DND-41 (cell line): ENCODE measurements around the gene SPRR2B.

ENCODE experiments used
- ATAC-seq: fragments of 200-7000 bp; cut with Tn5 transposase; 3 replicates; pipeline ENCODE4 v1.9.1; 2021; ENCODE audit warnings: low read depth; ENCODE audit not compliant: insufficient read depth
- DNase-seq: peaks from one replicate; pipeline ENCODE4 v3.0.0-alpha.2; 2020
- H2AFZ ChIP-seq: 2 replicates; pipeline ENCODE4 v1.6.0; 2012; ENCODE audit warnings: low read depth, low read length
- H3K27ac ChIP-seq: 2 replicates; pipeline ENCODE4 v1.5.1; 2012; ENCODE audit warnings: low read length, inconsistent platforms
- H3K27me3 ChIP-seq: fragments of 200-600 bp; sonication (generic); 2 replicates; pipeline ENCODE4 v1.6.0; 2012; ENCODE audit warnings: low read length, mild to moderate bottlenecking, inconsistent platforms; ENCODE audit not compliant: insufficient read depth, poor library complexity
- H3K36me3 ChIP-seq: 2 replicates; pipeline ENCODE4 v1.5.1; 2012; ENCODE audit warnings: low read length, inconsistent platforms; ENCODE audit not compliant: insufficient read depth
- H3K4me1 ChIP-seq: 2 replicates; pipeline ENCODE4 v1.5.1; 2012; ENCODE audit warnings: mild to moderate bottlenecking, low read length; ENCODE audit not compliant: insufficient read depth
- H3K4me2 ChIP-seq: 2 replicates; pipeline ENCODE4 v1.6.0; 2012; ENCODE audit warnings: mild to moderate bottlenecking, moderate library complexity, low read length, inconsistent platforms; ENCODE audit not compliant: insufficient read depth
- H3K4me3 ChIP-seq, 2 experiments: fragments of 200-600 bp in 1 of 2; shearing (Covaris generic) in 1 of 2; 2 replicates each; pipeline ENCODE4 v1.5.1; 2012 to 2016; ENCODE audit warnings: inconsistent platforms in 2 of 2, low read length in 2 of 2, mild to moderate bottlenecking in 2 of 2, low read depth in 1 of 2, moderate library complexity in 1 of 2
- H3K79me2 ChIP-seq: 2 replicates; pipeline ENCODE4 v1.6.0; 2012; ENCODE audit warnings: low read length, inconsistent platforms; ENCODE audit not compliant: insufficient read depth
- H3K9ac ChIP-seq: 2 replicates; pipeline ENCODE4 v1.6.0; 2012; ENCODE audit warnings: low read depth, mild to moderate bottlenecking, inconsistent platforms, low read length, moderate library complexity
- H3K9me3 ChIP-seq: 2 replicates; pipeline ENCODE4 v1.5.1; 2012; ENCODE audit warnings: low read length, moderate library complexity, mild to moderate bottlenecking, inconsistent platforms; ENCODE audit not compliant: insufficient read depth, severe bottlenecking
- H4K20me1 ChIP-seq: 2 replicates; pipeline ENCODE4 v1.6.0; 2012; ENCODE audit warnings: low read length; ENCODE audit not compliant: insufficient read depth
- EZH2 ChIP-seq: IDR thresholded peaks from 3 replicates; pipeline ENCODE4 v1.6.1; 2012; ENCODE audit warnings: borderline replicate concordance, low read depth, mild to moderate bottlenecking, moderate library complexity, low read length, inconsistent platforms; ENCODE audit not compliant: severe bottlenecking
- TF ChIP-seq, protein P1 (sequence below): IDR thresholded peaks from 2 replicates; pipeline ENCODE4 v1.5.1; 2012; ENCODE audit warnings: borderline replicate concordance, low read length, moderate library complexity, mild to moderate bottlenecking; ENCODE audit not compliant: poor library complexity, severe bottlenecking; ENCODE audit errors: extremely low read depth

The SPRR2B gene

GRCh38 chr1:153040950-153041631, 30.3 kb downstream of the SPRR2B start, which contains the start of gene SPRR2D:
TSS of gene SPRR2D (minus strand) at chr1:153041120. CDS start at chr1:153040346, 774 bp downstream.
- Histone ChIP-seq H4K20me1 (no peaks in the 10 kb centered on the region), H3K4me2 (no peak within 1 kb of the TSS), H3K4me3 (no peak within 1 kb of the TSS), H3K79me2 (no peaks in the 10 kb centered on the region), H3K4me1 (no peaks in the 10 kb centered on the region), H2AFZ (no peak within 1 kb of the TSS), H3K27me3 (peaks cover 16% of the 10 kb centered on the region), H3K9ac (no peak within 1 kb of the TSS), H3K9me3 (no peaks in the 10 kb centered on the region), H3K36me3 (no peaks in the 10 kb centered on the region), H3K27ac (no peak within 1 kb of the TSS)
- no peak for DNase-seq
- no peak for TF ChIP-seq EZH2
- TF ChIP-seq, protein P1, sequence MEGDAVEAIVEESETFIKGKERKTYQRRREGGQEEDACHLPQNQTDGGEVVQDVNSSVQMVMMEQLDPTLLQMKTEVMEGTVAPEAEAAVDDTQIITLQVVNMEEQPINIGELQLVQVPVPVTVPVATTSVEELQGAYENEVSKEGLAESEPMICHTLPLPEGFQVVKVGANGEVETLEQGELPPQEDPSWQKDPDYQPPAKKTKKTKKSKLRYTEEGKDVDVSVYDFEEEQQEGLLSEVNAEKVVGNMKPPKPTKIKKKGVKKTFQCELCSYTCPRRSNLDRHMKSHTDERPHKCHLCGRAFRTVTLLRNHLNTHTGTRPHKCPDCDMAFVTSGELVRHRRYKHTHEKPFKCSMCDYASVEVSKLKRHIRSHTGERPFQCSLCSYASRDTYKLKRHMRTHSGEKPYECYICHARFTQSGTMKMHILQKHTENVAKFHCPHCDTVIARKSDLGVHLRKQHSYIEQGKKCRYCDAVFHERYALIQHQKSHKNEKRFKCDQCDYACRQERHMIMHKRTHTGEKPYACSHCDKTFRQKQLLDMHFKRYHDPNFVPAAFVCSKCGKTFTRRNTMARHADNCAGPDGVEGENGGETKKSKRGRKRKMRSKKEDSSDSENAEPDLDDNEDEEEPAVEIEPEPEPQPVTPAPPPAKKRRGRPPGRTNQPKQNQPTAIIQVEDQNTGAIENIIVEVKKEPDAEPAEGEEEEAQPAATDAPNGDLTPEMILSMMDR: no peak
- ATAC-seq: no peak

GRCh38 chr1:153035211-153035610, 36.2 kb downstream of the SPRR2B start:
- H2AFZ ChIP-seq: no peak overlapping the region
- H3K4me2 ChIP-seq: no peak overlapping the region
- no peaks in the 10 kb centered on the region for H3K36me3 ChIP-seq
- DNase-seq (no peak), ATAC-seq (no peak)
- no peaks in the 10 kb centered on the region for H3K79me2 ChIP-seq
- no peaks in the 10 kb centered on the region for H3K4me1 ChIP-seq
- H4K20me1 ChIP-seq: no peaks in the 10 kb centered on the region
- H3K4me3 ChIP-seq: no peak overlapping the region
- H3K27ac ChIP-seq: no peak overlapping the region
- no peaks in the 10 kb centered on the region for H3K9me3 ChIP-seq
- H3K27me3 ChIP-seq: peaks cover 4% of the 10 kb centered on the region
- no peak overlapping the region for H3K9ac ChIP-seq
- TF ChIP-seq EZH2: no peak
- TF ChIP-seq, protein P1: no peak

GRCh38 chr1:153032677-153033308, 38.6 kb downstream of the SPRR2B start:
- Histone ChIP-seq H3K79me2 (no peaks in the 10 kb centered on the region), H4K20me1 (no peaks in the 10 kb centered on the region), H2AFZ (no peak overlapping the region), H3K9me3 (no peaks in the 10 kb centered on the region), H3K27me3 (peaks cover 4% of the 10 kb centered on the region), H3K4me3 (no peak overlapping the region), H3K27ac (no peak overlapping the region), H3K4me1 (no peaks in the 10 kb centered on the region), H3K9ac (no peak overlapping the region), H3K36me3 (no peaks in the 10 kb centered on the region), H3K4me2 (no peak overlapping the region)
- no peak for DNase-seq
- no peak for TF ChIP-seq EZH2
- TF ChIP-seq, protein P1: peak; percentile 33
- peak; percentile 44; the same call in 1 of the 3 replicates for ATAC-seq
